ENCODE data around the gene TXNDC8. TPM values are rescaled to one million over a fixed set of nuclear protein-coding genes. Genes with fewer than 3 reads are reported as not detected.

Gene TXNDC8
- total and polyA plus RNA-seq, 8 donors = not detected

DNA sequence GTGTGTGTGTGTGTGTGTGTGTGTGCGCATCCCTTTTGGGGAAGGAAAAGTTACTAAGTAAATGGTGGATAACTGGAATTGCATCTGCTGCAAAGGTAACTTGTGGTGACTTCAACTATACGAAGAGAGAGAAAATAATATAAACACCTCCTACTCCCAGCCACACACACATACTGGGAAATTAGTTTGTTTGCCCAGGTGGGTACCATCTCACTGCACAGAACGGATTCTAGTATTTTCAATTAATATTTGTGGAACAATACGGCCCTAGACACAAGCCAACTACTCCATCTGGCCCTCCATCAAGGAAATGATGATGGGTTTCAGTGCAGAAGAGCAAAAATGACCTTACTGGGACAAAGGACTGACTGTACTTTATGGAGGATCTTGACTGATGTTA, 49.2 kb downstream of the TXNDC8 start:
- peaks cover 0 to 2% (median 0%) of the 10 kb centered on the region in 3 donors for H3K4me1 ChIP-seq
- FAIRE-seq = no peak
- H3K9me3 ChIP-seq = no peaks in the 10 kb centered on the region
- no peak overlapping the region for H3K27ac ChIP-seq
- intact Hi-C loops (cut with DNase I) = no loop called here
- H3K36me3 ChIP-seq = no peaks in the 10 kb centered on the region
- WGBS, 2 donors = 42 to 51% methylated on average over 4 of the region's 4 CpGs
- no peak overlapping the region for H3K4me3 ChIP-seq
- ATAC-seq = peak; percentile 51 to 84 (median 64)
- TF ChIP-seq CTCF (IDR thresholded peaks at IDR 0.05) = no peak
- no peaks in the 10 kb centered on the region for H3K27me3 ChIP-seq
- peak in 2 of 6 donors; percentile 19 to 31 for DNase-seq

- Histone ChIP-seq H3K27ac (no peak overlapping the region), H3K36me3 (no peaks in the 10 kb centered on the region), H3K4me3 (no peak overlapping the region), H3K27me3 (no peaks in the 10 kb centered on the region), H3K4me1 (peaks cover 0 to 5% (median 0%) of the 10 kb centered on the region in 3 donors), H3K9me3 (no peaks in the 10 kb centered on the region)
- WGBS, 2 donors = 96 to 97% methylated on average over 6 of the region's 6 CpGs
- intact Hi-C loops (cut with DNase I) = no loop called here
- no peak for FAIRE-seq
- no peak for TF ChIP-seq CTCF (IDR thresholded peaks at IDR 0.05)
- DNase-seq = no peak
- no peak for ATAC-seq
Observed at GRCh38 chr9:110287289-110287680, 50.4 kb downstream of the TXNDC8 start.

DNA sequence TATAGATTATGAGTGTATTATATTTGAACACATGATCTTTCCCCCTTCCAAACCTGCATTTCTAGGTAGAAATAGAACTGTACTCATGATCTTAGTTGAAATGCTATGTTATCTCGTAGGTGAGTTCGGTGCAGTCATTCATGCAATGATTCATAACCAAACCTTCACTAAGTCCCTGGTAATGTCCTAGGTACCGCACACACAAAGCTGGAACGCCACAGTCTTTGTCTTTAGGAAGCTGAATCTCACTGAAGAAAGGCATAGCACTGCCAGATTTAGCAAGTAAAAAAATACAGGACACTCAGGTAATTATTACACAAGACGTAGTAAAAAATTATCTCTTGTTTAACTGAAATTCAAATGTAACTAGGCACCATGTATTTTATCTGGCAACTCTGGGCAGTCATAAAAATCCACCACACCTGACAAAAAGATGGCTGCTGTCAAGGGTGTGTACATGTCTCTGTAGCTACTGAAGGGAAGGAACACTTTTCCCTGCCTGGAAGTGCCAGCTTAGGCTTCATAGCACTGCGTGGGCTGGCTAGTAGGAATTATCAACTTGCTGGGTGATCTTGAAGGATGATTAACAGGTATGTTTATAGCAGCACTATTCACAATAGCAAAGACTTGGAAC, 53.3 kb downstream of the TXNDC8 start:
- no peak for TF ChIP-seq CTCF (IDR thresholded peaks at IDR 0.05)
- ATAC-seq (peak in 3 of 4 donors; percentile 22 to 29 (median 22)), DNase-seq (no peak), FAIRE-seq (no peak)
- Histone ChIP-seq H3K4me1 (peaks cover 0 to 5% (median 0%) of the 10 kb centered on the region in 3 donors), H3K27me3 (no peaks in the 10 kb centered on the region), H3K27ac (peak overlapping the region in 1 of 4 donors; percentile 12), H3K9me3 (no peaks in the 10 kb centered on the region), H3K36me3 (no peaks in the 10 kb centered on the region), H3K4me3 (no peak overlapping the region)
- 47 to 49% methylated on average over 6 of the region's 6 CpGs for WGBS, 2 donors
- intact Hi-C loops (cut with DNase I) = no loop called here

DNA sequence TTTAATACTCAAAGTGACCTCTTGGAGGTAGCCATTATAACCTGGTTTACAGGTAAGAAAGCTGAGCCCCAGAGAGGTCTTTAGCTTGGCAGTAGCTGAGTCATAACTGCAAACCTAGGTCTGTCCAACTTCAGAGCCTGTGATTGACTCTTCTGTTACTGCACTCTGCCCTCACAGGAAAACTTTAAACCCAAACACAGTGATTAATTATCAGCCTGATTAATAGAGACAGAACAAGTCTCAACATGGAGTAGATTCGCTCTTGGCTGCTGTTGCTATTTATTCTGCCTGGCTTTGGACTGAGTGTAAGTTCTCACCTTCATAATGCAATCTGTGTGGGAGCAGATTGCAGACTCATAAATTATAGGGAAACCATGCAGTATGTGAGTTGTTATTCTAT, 53.9 kb downstream of the TXNDC8 start:
- intact Hi-C loops (cut with DNase I) = no loop called here
- WGBS, 2 donors = 21 to 29% methylated on average over 1 of the region's 1 CpG
- DNase-seq (no peak), ATAC-seq (peak; percentile 64 to 79 (median 73)), FAIRE-seq (no peak)
- TF ChIP-seq CTCF (IDR thresholded peaks at IDR 0.05) = no peak
- Histone ChIP-seq H3K9me3 (no peaks in the 10 kb centered on the region), H3K27ac (peak overlapping the region in 2 of 4 donors; percentile 33 to 44), H3K4me3 (no peak overlapping the region), H3K4me1 (peaks cover 0 to 5% (median 0%) of the 10 kb centered on the region in 3 donors), H3K36me3 (no peaks in the 10 kb centered on the region), H3K27me3 (no peaks in the 10 kb centered on the region)

GRCh38 chr9:110282739-110283081, 55.0 kb downstream of the TXNDC8 start:
- H3K27me3 ChIP-seq = no peaks in the 10 kb centered on the region
- ATAC-seq (no peak), DNase-seq (no peak), FAIRE-seq (no peak)
- intact Hi-C loops (cut with DNase I) = no loop called here
- TF ChIP-seq CTCF (IDR thresholded peaks at IDR 0.05) = no peak
- 75 to 79% methylated on average over 6 of the region's 6 CpGs for WGBS, 2 donors
- no peak overlapping the region for H3K4me3 ChIP-seq
- H3K9me3 ChIP-seq = no peaks in the 10 kb centered on the region
- H3K27ac ChIP-seq = no peak overlapping the region
- peaks cover 0 to 5% (median 0%) of the 10 kb centered on the region in 3 donors for H3K4me1 ChIP-seq
- H3K36me3 ChIP-seq = no peaks in the 10 kb centered on the region
